ENCODE measurements around the gene CYP26B1. TPM values are rescaled to one million over a fixed set of nuclear protein-coding genes. Genes with fewer than 3 reads are reported as not detected.

CYP26B1 gene
- total and polyA plus RNA-seq, 2 of the 8 experiments (the other 6 are each of a cell fraction or from before 2014, with no cell fraction given) = 0.06 to 0.69 TPM

DNA sequence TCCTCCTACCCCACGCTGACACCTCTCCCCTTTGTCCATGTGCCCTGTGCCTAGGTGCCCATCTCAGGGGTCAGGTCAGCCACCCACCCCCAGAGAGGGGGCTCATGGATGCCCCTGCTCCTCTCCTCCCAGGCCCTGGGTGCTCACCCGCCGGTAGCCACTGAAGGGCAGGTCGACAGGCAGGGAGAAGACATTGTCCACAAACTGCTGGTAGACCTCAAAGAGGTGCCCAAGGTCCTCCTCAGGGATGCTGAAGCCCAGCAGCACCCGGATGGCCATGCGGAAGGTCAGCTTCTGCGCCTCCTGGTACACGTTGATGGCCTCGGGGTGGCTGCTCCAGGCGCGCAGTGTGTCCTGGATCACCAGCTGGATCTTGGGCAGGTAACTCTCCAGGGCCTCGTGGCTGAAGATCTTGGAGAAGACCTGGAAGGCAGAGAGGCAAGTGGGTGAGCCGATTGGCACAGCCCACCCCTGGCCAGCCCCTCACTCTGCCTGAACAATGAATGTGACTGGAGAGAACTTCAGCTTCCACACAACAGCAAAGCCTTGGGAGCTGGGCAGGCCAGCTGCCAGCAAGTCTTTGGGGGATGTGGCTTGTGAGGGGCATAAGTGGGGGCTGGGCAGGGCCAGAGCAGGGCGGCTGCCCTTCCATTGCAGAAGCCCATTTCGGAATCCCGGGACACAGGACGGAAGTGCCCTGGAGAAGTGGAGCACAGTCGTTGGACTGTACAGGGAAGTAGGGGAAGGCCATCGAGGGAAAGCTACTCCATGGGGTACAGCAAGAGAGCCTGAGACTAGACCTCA is 12.5 kb downstream of the CYP26B1 start:
- no peak overlapping the region for H3K56ac ChIP-seq (replicated peaks; ENCODE audit: insufficient read length, low read depth, low read length)
- no peak overlapping the region for H2BK12ac ChIP-seq (ENCODE audit: low read depth, low read length)
- H2BK15ac ChIP-seq (ENCODE audit: low read length) = no peak overlapping the region
- H4K91ac ChIP-seq (replicated peaks; ENCODE audit: insufficient read length, low read length) = no peak overlapping the region
- TF ChIP-seq SRF (IDR thresholded peaks at IDR 0.05; ENCODE audit: low read depth, low read length) = no peak
- TF ChIP-seq POLR2A (IDR thresholded peaks at IDR 0.05; ENCODE audit: control extremely low read depth in 1 of 2, low read depth in 2 of 2, low read length in 2 of 2) = no peak
- no peak for TF ChIP-seq RXRA (IDR thresholded peaks at IDR 0.05; ENCODE audit: insufficient read depth, low read depth, low read length)
- no peak for TF ChIP-seq SAP30 (IDR thresholded peaks at IDR 0.05; ENCODE audit: insufficient read depth, insufficient replicate concordance, low read length)
- TF ChIP-seq, protein P1, sequence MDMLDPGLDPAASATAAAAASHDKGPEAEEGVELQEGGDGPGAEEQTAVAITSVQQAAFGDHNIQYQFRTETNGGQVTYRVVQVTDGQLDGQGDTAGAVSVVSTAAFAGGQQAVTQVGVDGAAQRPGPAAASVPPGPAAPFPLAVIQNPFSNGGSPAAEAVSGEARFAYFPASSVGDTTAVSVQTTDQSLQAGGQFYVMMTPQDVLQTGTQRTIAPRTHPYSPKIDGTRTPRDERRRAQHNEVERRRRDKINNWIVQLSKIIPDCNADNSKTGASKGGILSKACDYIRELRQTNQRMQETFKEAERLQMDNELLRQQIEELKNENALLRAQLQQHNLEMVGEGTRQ (IDR thresholded peaks at IDR 0.05; ENCODE audit: low read length) = no peak
- no peak for TF ChIP-seq BRCA1 (IDR thresholded peaks at IDR 0.05; ENCODE audit: low read depth, low read length)
- TF ChIP-seq KDM1A (IDR thresholded peaks at IDR 0.05; ENCODE audit: borderline replicate concordance, low read length) = peak; percentile 42; the same call in 1 of the 2 replicates
- TF ChIP-seq RAD21 (IDR thresholded peaks at IDR 0.05 in 1 of 2, conservative IDR thresholded peaks at IDR 0.05 in 1 of 2; ENCODE audit: low read depth in 2 of 2, low read length in 2 of 2) = no peak
- no peak overlapping the region for H2BK20ac ChIP-seq (ENCODE audit: low read length)
- no peaks in the 10 kb centered on the region for H4K20me1 ChIP-seq (replicated peaks in 1 of 2; ENCODE audit: control insufficient read depth in 1 of 2, insufficient read depth in 2 of 2, low read length in 2 of 2)
- no peaks in the 10 kb centered on the region for H3K36me3 ChIP-seq (ENCODE audit: control insufficient read depth in 2 of 4, insufficient read depth in 4 of 4, low read length in 3 of 4)
- H3K4ac ChIP-seq (replicated peaks; ENCODE audit: insufficient read length, low read depth, low read length) = no peak overlapping the region
- no peak overlapping the region for H2AK5ac ChIP-seq (ENCODE audit: low read depth, low read length)
- H4K5ac ChIP-seq (ENCODE audit: insufficient read length, low read depth, low read length) = no peak overlapping the region
- H3K4me3 ChIP-seq (ENCODE audit: extremely low read depth in 1 of 4, insufficient read depth in 2 of 4, low read depth in 3 of 4, low read length in 4 of 4) = no peak overlapping the region
- H3K27ac ChIP-seq (ENCODE audit: low read depth, low read length) = no peak overlapping the region
- no peak overlapping the region for H2AFZ ChIP-seq (ENCODE audit: low read length)
- DNase-seq (ENCODE audit: low read depth in 1 of 2, low spot score in 2 of 2) (no peak), FAIRE-seq (no peak)
- H3K14ac ChIP-seq (ENCODE audit: insufficient read length) = no peak overlapping the region
- H3K4me1 ChIP-seq (replicated peaks in 1 of 4; ENCODE audit: control insufficient read depth in 3 of 4, insufficient read depth in 4 of 4, low read length in 3 of 4) = peaks cover 0 to 12% (median 9%) of the 10 kb centered on the region in 4 experiments; a peak in 5 of 7 replicates
- no peaks in the 10 kb centered on the region for H3K23me2 ChIP-seq (ENCODE audit: low read depth, low read length)
- H3K4me2 ChIP-seq (ENCODE audit: insufficient read depth in 1 of 2, low read depth in 2 of 2, low read length in 2 of 2) = no peak overlapping the region
- ChIA-PET POLR2A (ENCODE audit: partially characterized antibody) (no interaction called here), CTCF (ENCODE audit: partially characterized antibody) (interaction anchor here (0.5 to 9.5 kb wide), 9 partner anchors 13 to 605 kb away, joined by 3 to 70 read pairs (median 3); partner anchors contain the start of gene CYP26B1)
- no peaks in the 10 kb centered on the region for H3K9me3 ChIP-seq (ENCODE audit: insufficient read depth in 2 of 2, low read depth in 1 of 2, low read length in 1 of 2)
- H3K79me2 ChIP-seq (ENCODE audit: control insufficient read depth in 1 of 2, insufficient read depth in 2 of 2, low read length in 2 of 2) = no peaks in the 10 kb centered on the region
- no peak overlapping the region for H2BK5ac ChIP-seq (ENCODE audit: low read depth, low read length)
- no peak overlapping the region for H3K9ac ChIP-seq (replicated peaks in 1 of 4; ENCODE audit: extremely low read depth in 1 of 4, low read depth in 3 of 4, low read length in 3 of 4)
- H3K79me1 ChIP-seq (ENCODE audit: low read depth, low read length) = no peaks in the 10 kb centered on the region
- H3K27me3 ChIP-seq (replicated peaks in 1 of 4; ENCODE audit: control insufficient read depth in 3 of 4, extremely low read depth in 1 of 4, insufficient read depth in 3 of 4, low read length in 3 of 4) = peaks cover 0 to 10% (median 6%) of the 10 kb centered on the region in 4 experiments; a peak in 4 of 7 replicates
- WGBS, 2 experiments (ENCODE audit: extremely low coverage in 1 of 2, insufficient coverage in 1 of 2, insufficient read length in 1 of 2, insufficient replicate concordance in 2 of 2, low coverage in 1 of 2, low lambda C conversion rate in 2 of 2, missing lambda C conversion rate in 1 of 2) = 88% methylated on average over 18 of the region's 19 CpGs; no CpG with 5 or more reads in 1 of the 2 experiments
- no peak overlapping the region for H3K18ac ChIP-seq (ENCODE audit: extremely low read depth, low read length)
- H2BK120ac ChIP-seq (replicated peaks; ENCODE audit: low read depth, low read length) = no peak overlapping the region
- no peak overlapping the region for H3K23ac ChIP-seq (ENCODE audit: insufficient read length)
- no peak overlapping the region for H4K8ac ChIP-seq (ENCODE audit: extremely low read depth, insufficient read depth, low read length)

Measured in H1 (cell line).